GM21737 (cell line): ENCODE results near the gene CHST12.

Experiments used
- ATAC-seq: cut with Tn5 transposase; IDR thresholded peaks from one replicate; pipeline ENCODE4 v1.9.1; 2021; ENCODE audit warnings: mild to moderate bottlenecking, moderate library complexity; ENCODE audit not compliant: unreplicated experiment

The CHST12 gene

GRCh38 chr7:2496375-2496774 lies 93.0 kb downstream of the CHST12 start:
- no peak for ATAC-seq

- no peak for ATAC-seq
Measured at GRCh38 chr7:2497065-2497464, 93.7 kb downstream of the CHST12 start.

GRCh38 chr7:2497500-2498336 lies 94.3 kb downstream of the CHST12 start:
- no peak for ATAC-seq
